ENCODE data around the gene PLXDC2. TPM values are rescaled to one million over a fixed set of nuclear protein-coding genes. Genes with fewer than 3 reads are reported as not detected.

The PLXDC2 gene
- total RNA-seq, 3 donors from 2014 or later = 63.9 to 125 (median 101) TPM

DNA sequence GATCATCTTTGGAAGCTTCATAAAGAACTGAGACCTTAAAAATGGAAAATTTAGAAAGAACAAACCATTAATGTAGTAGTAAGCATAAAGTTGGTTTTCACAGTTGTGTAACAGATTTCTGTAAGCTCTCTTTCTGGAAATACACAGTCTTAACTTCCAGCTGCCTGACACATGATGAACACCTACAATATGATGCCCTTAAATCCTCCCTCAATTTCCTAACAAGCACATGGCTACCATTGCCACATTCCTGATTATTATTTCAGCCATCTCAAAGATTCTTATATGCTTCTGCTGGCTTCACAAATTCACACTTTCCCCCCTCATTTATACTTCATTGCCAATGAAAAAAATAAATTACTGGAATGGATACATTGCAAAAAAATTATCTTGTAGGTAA is 49.4 kb downstream of the PLXDC2 start:
- no peak for DNase-seq (ENCODE audit: low spot score in 2 of 2)
- intact Hi-C loops (cut with DNase I; ENCODE audit: low total_unique reads) = no loop called here
- TF ChIP-seq POLR2AphosphoS5 (IDR thresholded peaks at IDR 0.05) = no peak
- TF ChIP-seq, protein P1, sequence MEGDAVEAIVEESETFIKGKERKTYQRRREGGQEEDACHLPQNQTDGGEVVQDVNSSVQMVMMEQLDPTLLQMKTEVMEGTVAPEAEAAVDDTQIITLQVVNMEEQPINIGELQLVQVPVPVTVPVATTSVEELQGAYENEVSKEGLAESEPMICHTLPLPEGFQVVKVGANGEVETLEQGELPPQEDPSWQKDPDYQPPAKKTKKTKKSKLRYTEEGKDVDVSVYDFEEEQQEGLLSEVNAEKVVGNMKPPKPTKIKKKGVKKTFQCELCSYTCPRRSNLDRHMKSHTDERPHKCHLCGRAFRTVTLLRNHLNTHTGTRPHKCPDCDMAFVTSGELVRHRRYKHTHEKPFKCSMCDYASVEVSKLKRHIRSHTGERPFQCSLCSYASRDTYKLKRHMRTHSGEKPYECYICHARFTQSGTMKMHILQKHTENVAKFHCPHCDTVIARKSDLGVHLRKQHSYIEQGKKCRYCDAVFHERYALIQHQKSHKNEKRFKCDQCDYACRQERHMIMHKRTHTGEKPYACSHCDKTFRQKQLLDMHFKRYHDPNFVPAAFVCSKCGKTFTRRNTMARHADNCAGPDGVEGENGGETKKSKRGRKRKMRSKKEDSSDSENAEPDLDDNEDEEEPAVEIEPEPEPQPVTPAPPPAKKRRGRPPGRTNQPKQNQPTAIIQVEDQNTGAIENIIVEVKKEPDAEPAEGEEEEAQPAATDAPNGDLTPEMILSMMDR (IDR thresholded peaks at IDR 0.05) = no peak
- no peak for TF ChIP-seq POLR2A (IDR thresholded peaks at IDR 0.05)

DNA sequence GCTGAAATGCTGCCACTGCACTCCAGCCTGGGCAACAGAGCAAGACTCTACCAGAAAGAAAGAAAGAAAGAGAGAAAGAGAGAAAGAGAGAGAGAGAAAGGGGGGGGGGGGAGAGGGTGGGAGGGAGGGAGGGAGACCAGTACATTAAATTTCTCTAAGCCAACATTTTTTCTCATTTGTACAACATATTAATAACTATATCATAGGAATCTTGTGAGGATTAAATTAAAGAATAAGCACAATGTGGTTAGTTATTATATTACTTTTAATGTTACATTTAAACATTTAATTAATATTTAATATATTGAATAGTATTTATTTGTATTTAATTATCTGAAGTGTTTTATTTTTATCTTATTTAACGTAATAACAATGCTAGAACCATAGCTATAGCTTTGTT is 53.1 kb downstream of the PLXDC2 start:
- H3K9me3 ChIP-seq = peaks cover 0 to 9% of the 10 kb centered on the region in 2 donors
- DNase-seq (ENCODE audit: low spot score in 2 of 2) = no peak
- intact Hi-C loops (cut with DNase I; ENCODE audit: low total_unique reads) = no loop called here
- no peak overlapping the region for H3K27ac ChIP-seq
- H3K27me3 ChIP-seq = no peaks in the 10 kb centered on the region
- H3K4me3 ChIP-seq = no peak overlapping the region
- H3K4me1 ChIP-seq = no peaks in the 10 kb centered on the region
- H3K36me3 ChIP-seq = no peaks in the 10 kb centered on the region
- TF ChIP-seq, protein P1 (IDR thresholded peaks at IDR 0.05) = no peak
- TF ChIP-seq POLR2A (IDR thresholded peaks at IDR 0.05) (no peak), POLR2AphosphoS5 (IDR thresholded peaks at IDR 0.05) (no peak)

More for the DNA sequence above, 49.4 kb downstream of the PLXDC2 start:
- H3K4me1 ChIP-seq = no peaks in the 10 kb centered on the region
- H3K27ac ChIP-seq = no peak overlapping the region
- H3K4me3 ChIP-seq = no peak overlapping the region
- no peaks in the 10 kb centered on the region for H3K36me3 ChIP-seq
- peaks cover 0 to 9% of the 10 kb centered on the region in 2 donors for H3K9me3 ChIP-seq
- H3K27me3 ChIP-seq = no peaks in the 10 kb centered on the region

DNA sequence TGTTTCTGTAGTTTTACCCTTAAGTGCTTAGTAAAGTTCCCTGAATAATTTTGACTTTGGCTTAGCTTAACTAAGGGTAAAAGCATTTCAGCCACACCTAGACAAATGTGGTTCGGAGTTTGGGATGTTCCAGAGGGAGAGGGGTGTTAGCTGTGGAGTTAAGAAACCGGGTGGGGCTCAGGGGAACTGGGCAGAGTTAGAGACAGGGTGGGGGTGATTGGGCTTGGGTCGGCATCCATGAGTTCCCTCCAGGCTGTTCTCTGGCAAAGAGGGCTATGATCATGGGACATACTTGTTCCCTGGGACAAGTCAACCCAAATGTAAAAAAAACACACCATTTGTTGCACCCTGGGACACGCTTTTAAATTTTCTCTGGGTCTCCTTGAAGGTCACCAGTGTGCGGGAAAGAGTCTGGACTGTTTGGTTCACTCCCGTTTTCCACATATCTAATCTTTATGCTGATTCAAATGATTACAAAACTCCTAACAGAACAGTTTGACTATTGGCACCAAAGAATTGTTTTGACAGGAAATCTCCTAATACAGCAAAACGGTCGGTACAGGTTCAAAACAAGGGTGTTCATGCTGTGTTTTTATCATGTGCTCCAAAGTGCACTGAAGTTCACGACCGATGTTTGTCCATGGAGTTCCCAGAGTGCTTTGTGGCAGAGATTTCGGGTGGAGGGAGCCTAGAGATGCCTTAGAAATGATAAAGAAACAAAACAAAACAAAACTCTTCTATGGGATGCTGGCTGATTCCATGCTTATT is 56.5 kb downstream of the PLXDC2 start:
- no peaks in the 10 kb centered on the region for H3K9me3 ChIP-seq
- no peaks in the 10 kb centered on the region for H3K27me3 ChIP-seq

DNA sequence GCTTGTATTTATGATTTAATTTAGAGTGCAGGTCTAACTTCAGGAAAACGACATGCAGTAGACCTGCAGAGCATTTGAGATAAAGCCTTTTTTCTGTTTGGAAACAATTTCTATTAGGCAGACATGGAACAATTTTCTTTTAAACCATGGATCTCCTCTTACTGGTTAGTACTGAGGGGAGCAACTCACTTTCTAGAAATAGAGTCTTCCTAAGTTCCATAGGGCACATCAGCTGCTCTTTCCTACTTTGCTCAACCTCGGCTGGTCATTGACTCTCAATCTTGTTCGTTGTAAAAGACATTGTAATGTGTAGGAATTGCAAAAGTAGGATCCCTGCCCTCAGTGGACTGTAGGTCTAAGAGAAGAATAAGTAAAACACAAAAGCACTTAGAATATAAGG is 58.0 kb downstream of the PLXDC2 start:
- Histone ChIP-seq H3K4me3 (no peak overlapping the region), H3K27me3 (no peaks in the 10 kb centered on the region), H3K27ac (peak overlapping the region; percentile 30 to 46), H3K4me1 (no peaks in the 10 kb centered on the region), H3K36me3 (no peaks in the 10 kb centered on the region), H3K9me3 (no peaks in the 10 kb centered on the region)
- intact Hi-C loops (cut with DNase I; ENCODE audit: low total_unique reads) = no loop called here
- no peak for DNase-seq (ENCODE audit: low spot score in 2 of 2)
- TF ChIP-seq, protein P1 (IDR thresholded peaks at IDR 0.05) = no peak
- TF ChIP-seq POLR2A (IDR thresholded peaks at IDR 0.05) (no peak), POLR2AphosphoS5 (IDR thresholded peaks at IDR 0.05) (no peak)

More for the DNA sequence above, 56.5 kb downstream of the PLXDC2 start:
- intact Hi-C loops (cut with DNase I; ENCODE audit: low total_unique reads) = no loop called here
- no peak for DNase-seq (ENCODE audit: low spot score in 2 of 2)
- Histone ChIP-seq H3K4me3 (no peak overlapping the region), H3K36me3 (no peaks in the 10 kb centered on the region), H3K27ac (peak overlapping the region in 1 of 2 donors; percentile 69), H3K4me1 (no peaks in the 10 kb centered on the region)
- TF ChIP-seq, protein P1 (IDR thresholded peaks at IDR 0.05) = no peak
- TF ChIP-seq POLR2AphosphoS5 (IDR thresholded peaks at IDR 0.05) = no peak
- no peak for TF ChIP-seq POLR2A (IDR thresholded peaks at IDR 0.05)

DNA sequence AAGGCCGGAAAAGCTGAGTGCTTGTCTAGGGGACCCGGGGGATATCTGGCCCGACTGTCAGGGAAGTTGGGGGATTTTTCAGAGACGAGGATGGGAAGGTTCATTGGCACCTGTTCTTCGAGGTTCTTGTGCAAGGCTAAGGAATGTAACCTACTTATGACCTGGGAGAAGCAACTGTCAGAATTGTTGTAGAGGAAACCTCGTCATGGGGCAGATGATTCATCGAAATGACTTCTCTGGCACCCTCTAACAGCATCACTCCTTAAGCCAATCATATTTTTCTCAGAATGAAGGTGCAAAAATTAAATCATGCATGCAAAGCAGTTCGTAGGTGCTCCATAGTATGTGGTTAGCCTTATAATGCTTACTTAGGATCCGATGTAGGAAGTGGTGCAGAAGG is 58.6 kb downstream of the PLXDC2 start:
- TF ChIP-seq POLR2A (IDR thresholded peaks at IDR 0.05) (no peak), POLR2AphosphoS5 (IDR thresholded peaks at IDR 0.05) (no peak)
- TF ChIP-seq, protein P1 (IDR thresholded peaks at IDR 0.05) = no peak
- no peaks in the 10 kb centered on the region for H3K27me3 ChIP-seq
- H3K4me3 ChIP-seq = no peak overlapping the region
- H3K9me3 ChIP-seq = no peaks in the 10 kb centered on the region
- no peaks in the 10 kb centered on the region for H3K36me3 ChIP-seq
- H3K27ac ChIP-seq = peak overlapping the region; percentile 30 to 46
- intact Hi-C loops (cut with DNase I; ENCODE audit: low total_unique reads) = no loop called here
- H3K4me1 ChIP-seq = no peaks in the 10 kb centered on the region
- DNase-seq (ENCODE audit: low spot score in 2 of 2) = no peak
